ENCODE data around the gene NRP1.

- TF ChIP-seq CTCF (IDR thresholded peaks at IDR 0.05 in 4 of 5, conservative IDR thresholded peaks at IDR 0.05 in 1 of 5) (no peak), POLR2A (IDR thresholded peaks at IDR 0.05) (no peak)
These were observed 100.8 kb downstream of the NRP1 start for GRCh38 chr10:33233635-33234034.
